ENCODE measurements around the gene OR4N2.
"Not testable (repeated sequence)": the region's sequence is repeated elsewhere in the genome, so short reads cannot be mapped to it uniquely, and the experiment has no call there.

DNA sequence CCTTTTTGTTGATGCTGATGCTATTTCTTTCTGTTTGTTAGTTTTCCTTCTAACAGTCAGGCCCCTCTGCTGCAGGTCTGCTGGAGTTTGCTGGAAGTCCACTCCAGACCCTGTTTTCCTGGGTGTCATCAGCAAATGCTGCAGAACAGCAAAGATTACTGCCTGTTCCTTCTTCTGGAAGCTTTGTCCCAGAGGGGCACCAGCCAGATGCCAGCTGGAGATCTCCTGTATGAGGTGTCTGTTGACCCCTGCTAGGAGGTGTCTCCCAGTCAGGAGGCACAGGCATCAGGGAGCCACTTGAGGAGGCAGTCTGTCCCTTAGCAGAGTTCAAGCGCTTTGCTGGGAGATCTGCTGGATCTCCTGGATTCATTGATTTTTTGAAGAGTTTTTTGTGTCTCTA lies 16.3 kb downstream of the OR4N2 start:
- TF ChIP-seq, protein P1, sequence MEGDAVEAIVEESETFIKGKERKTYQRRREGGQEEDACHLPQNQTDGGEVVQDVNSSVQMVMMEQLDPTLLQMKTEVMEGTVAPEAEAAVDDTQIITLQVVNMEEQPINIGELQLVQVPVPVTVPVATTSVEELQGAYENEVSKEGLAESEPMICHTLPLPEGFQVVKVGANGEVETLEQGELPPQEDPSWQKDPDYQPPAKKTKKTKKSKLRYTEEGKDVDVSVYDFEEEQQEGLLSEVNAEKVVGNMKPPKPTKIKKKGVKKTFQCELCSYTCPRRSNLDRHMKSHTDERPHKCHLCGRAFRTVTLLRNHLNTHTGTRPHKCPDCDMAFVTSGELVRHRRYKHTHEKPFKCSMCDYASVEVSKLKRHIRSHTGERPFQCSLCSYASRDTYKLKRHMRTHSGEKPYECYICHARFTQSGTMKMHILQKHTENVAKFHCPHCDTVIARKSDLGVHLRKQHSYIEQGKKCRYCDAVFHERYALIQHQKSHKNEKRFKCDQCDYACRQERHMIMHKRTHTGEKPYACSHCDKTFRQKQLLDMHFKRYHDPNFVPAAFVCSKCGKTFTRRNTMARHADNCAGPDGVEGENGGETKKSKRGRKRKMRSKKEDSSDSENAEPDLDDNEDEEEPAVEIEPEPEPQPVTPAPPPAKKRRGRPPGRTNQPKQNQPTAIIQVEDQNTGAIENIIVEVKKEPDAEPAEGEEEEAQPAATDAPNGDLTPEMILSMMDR (conservative IDR thresholded peaks at IDR 0.05 in 1 of 2, IDR thresholded peaks at IDR 0.05 in 1 of 2; ENCODE audit: low read depth in 1 of 2, low read length in 2 of 2): not testable (repeated sequence)
- not testable (repeated sequence) for TF ChIP-seq EZH2 (IDR thresholded peaks at IDR 0.05; ENCODE audit: low read length, missing control alignments)
